Measurements from ENCODE around the gene STX2.

STX2 gene

DNA sequence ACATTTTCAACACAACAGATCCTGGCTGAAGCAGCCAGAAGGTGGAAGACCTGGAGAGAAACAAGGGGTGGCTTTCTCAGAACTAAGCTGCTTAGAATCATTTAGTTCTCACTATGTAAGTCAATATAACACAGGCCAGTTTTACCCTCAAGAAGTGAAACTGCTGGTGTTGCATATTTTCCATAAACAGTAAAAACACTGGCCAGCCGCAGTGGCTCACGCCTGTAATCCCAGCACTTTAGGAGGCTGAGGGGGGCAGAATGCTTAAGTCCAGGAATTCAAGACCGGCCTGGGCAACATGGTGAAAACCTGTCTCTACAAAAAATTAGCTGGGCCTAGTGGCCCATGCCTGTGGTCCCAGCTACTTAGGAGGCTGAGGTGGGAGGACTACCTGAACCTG lies 11.6 kb downstream of the STX2 start:
- Histone ChIP-seq H3K9me3 (ENCODE audit: control insufficient read depth, low read depth, low read length) (no peaks in the 10 kb centered on the region), H3K27me3 (ENCODE audit: control insufficient read depth, insufficient read depth, low read length) (no peaks in the 10 kb centered on the region), H3K4me1 (ENCODE audit: control insufficient read depth, low read depth, low read length) (peaks cover 17% of the 10 kb centered on the region), H3K9ac (ENCODE audit: low read length) (no peak overlapping the region), H3K36me3 (ENCODE audit: control insufficient read depth, low read depth, low read length) (peaks cover 4% of the 10 kb centered on the region), H3K27ac (ENCODE audit: low read length) (no peak overlapping the region), H3K4me3 (ENCODE audit: low read length) (no peak overlapping the region)

DNA sequence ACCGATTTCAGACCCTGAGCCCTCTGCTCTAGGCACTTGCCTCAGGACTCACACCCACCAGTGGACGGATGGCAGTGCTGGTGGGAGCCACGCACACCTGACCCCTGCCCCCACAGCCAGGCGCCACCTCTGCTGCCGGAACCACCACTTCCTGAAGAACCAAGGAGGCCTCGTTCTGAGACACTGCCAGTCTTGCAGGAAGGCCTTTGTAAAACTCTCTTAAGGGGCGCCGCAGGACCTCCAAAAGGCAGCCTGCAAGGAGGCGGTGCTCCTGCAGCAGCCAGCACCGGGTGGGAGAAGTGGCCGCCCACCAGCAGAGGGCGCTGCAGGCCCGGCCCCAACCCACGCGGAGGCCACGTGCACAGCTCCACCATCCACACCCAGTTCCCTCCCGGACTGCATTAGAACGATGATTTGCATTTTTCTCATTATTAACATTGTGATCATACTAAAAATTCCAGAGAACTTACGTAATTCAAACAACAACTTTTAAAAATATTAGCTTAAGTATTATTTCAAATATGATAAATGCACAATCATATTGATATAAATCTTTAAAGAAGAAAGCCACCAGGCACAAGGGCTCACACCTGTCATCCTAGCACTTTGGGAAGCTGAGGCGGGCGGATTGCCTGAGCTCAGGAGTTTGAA lies 12.8 kb downstream of the STX2 start:
- Histone ChIP-seq H3K27ac (ENCODE audit: low read length) (no peak overlapping the region), H3K9me3 (ENCODE audit: control insufficient read depth, low read depth, low read length) (no peaks in the 10 kb centered on the region), H3K9ac (ENCODE audit: low read length) (no peak overlapping the region), H3K4me3 (ENCODE audit: low read length) (no peak overlapping the region), H3K4me1 (ENCODE audit: control insufficient read depth, low read depth, low read length) (peaks cover 17% of the 10 kb centered on the region), H3K27me3 (ENCODE audit: control insufficient read depth, insufficient read depth, low read length) (no peaks in the 10 kb centered on the region), H3K36me3 (ENCODE audit: control insufficient read depth, low read depth, low read length) (peaks cover 8% of the 10 kb centered on the region)

DNA sequence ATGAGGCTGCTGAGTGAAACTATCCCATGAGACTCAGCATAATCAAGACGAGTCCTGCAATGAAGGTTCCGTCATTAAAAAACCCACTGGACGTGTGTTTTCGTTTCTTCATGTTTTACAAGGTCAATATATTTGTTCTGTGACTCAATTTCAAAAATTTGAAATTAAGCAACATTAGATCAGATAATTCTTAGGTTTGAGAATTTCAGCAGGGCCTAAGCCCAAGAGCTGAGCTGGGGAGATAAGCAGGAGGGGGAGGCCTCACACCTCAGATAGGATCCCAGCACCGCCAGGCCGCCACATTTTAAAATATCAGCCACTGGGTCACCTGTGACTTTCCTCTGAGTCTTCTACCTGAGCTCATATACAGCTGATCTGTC lies 13.3 kb downstream of the STX2 start:
- peaks cover 14% of the 10 kb centered on the region for H3K4me1 ChIP-seq (ENCODE audit: control insufficient read depth, low read depth, low read length)
- H3K27me3 ChIP-seq (ENCODE audit: control insufficient read depth, insufficient read depth, low read length) = no peaks in the 10 kb centered on the region
- no peak overlapping the region for H3K9ac ChIP-seq (ENCODE audit: low read length)
- H3K36me3 ChIP-seq (ENCODE audit: control insufficient read depth, low read depth, low read length) = peaks cover 13% of the 10 kb centered on the region
- no peaks in the 10 kb centered on the region for H3K9me3 ChIP-seq (ENCODE audit: control insufficient read depth, low read depth, low read length)
- no peak overlapping the region for H3K27ac ChIP-seq (ENCODE audit: low read length)
- no peak overlapping the region for H3K4me3 ChIP-seq (ENCODE audit: low read length)

DNA sequence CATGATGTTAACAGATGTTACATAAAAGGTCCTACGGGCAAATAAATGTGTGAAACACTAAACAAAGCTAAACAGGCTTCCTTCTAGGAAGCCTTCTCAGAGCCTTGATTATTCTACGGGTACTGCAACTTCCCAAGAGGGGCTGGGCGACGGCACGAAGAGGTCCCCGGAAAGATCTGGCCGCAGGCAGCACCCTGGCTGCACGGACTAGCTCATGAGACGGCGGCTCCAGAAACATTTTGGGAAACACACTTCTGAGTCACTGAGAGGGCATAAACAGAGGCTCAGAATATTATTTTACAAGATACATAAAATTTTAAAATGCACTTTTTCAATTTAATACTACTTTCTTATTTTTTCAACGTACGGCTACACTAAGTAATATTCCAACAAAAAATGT lies 19.4 kb downstream of the STX2 start:
- Histone ChIP-seq H3K27ac (ENCODE audit: low read length) (no peak overlapping the region), H3K4me3 (ENCODE audit: low read length) (no peak overlapping the region), H3K36me3 (ENCODE audit: control insufficient read depth, low read depth, low read length) (peaks cover 14% of the 10 kb centered on the region), H3K4me1 (ENCODE audit: control insufficient read depth, low read depth, low read length) (peaks cover 21% of the 10 kb centered on the region), H3K9ac (ENCODE audit: low read length) (no peak overlapping the region), H3K9me3 (ENCODE audit: control insufficient read depth, low read depth, low read length) (no peaks in the 10 kb centered on the region), H3K27me3 (ENCODE audit: control insufficient read depth, insufficient read depth, low read length) (no peaks in the 10 kb centered on the region)

DNA sequence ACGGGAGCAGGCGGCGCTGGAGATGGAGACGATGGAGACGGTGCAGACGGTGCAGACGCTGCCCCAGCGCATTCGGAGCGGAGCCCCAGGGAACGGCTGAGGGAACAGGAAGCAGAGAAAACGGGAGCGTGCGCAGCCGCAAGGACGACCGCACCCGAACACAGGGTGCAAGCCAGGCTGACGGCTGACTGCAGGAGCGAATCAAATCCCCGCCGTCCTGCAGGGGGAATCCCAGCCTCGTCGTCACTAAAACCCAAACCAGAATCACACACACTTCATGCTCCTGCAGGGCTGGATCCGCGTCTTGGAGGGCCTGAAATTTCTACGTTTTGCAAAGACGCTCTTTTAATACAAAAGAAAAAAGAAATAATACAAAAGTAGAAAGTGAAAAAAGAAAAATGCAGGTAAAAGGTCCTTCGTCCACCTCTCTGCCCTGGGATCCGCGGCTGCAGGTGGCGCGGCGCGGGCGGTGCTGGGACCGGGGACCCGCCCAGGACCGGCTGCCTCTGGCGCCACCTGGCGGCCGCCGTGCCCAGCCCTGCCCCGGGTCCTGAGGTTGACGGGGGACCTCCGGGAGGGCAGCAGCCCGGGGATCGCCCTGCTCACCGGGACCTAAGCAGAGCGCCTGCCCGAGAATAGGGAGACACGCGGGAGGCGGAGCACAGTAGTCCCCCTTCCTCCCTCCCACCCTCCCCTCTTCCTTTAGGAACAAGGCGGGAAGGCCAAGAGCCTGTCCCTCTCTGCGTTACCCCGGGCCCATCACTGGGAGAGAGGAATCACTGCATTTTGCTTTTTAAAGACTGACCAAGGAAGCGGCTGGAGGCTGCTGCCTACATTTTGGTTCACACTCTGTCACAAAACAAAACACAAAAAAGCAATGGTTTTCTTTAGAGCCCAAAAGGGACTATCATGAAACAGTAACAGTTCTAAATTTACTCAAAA lies 20.1 kb downstream of the STX2 start:
- Histone ChIP-seq H3K36me3 (ENCODE audit: control insufficient read depth, low read depth, low read length) (peaks cover 14% of the 10 kb centered on the region), H3K4me1 (ENCODE audit: control insufficient read depth, low read depth, low read length) (peaks cover 21% of the 10 kb centered on the region), H3K9ac (ENCODE audit: low read length) (no peak overlapping the region), H3K27ac (ENCODE audit: low read length) (no peak overlapping the region), H3K9me3 (ENCODE audit: control insufficient read depth, low read depth, low read length) (no peaks in the 10 kb centered on the region), H3K27me3 (ENCODE audit: control insufficient read depth, insufficient read depth, low read length) (no peaks in the 10 kb centered on the region), H3K4me3 (ENCODE audit: low read length) (no peak overlapping the region)

DNA sequence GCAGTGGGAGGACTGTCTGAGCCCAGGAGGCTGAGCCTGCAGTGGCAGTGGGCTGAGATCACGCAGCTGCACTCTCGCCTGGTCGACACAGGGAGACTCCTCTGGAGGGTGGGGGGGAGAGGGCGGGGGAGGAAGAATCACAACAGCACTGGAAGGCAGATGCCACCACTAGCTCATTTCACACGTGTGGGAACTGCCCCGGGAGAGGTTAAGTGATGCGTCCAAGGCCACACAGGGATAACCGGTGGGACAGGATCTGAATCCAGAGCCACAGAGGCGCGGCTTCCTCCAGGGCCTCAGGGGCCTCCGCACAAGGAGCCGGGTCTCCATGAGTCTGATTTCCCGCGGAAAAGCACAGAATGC lies 20.8 kb downstream of the STX2 start:
- Histone ChIP-seq H3K36me3 (ENCODE audit: control insufficient read depth, low read depth, low read length) (peaks cover 12% of the 10 kb centered on the region), H3K27me3 (ENCODE audit: control insufficient read depth, insufficient read depth, low read length) (no peaks in the 10 kb centered on the region), H3K9me3 (ENCODE audit: control insufficient read depth, low read depth, low read length) (no peaks in the 10 kb centered on the region), H3K4me1 (ENCODE audit: control insufficient read depth, low read depth, low read length) (peaks cover 25% of the 10 kb centered on the region), H3K4me3 (ENCODE audit: low read length) (no peak overlapping the region), H3K9ac (ENCODE audit: low read length) (no peak overlapping the region), H3K27ac (ENCODE audit: low read length) (no peak overlapping the region)

DNA sequence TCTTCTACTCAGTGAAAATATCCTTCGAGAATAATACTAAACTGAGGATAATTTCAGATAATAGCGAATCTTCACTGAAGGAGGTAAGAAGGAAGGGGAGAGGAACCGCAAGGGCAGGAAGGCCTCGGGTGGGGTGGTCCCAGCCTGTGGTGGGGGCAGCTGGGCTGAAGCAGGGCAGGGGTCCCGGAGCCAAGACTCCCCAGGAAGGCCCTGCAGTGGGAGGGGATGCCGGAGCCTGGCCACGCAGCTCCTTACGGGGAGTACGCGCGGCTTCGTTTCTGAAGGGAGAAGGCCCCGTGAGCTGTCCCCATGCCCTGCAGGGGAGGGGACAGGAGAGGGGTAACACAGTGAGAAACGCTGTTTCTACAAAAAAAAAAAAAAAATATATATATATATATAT lies 21.2 kb downstream of the STX2 start:
- Histone ChIP-seq H3K9ac (ENCODE audit: low read length) (no peak overlapping the region), H3K27ac (ENCODE audit: low read length) (no peak overlapping the region)

DNA sequence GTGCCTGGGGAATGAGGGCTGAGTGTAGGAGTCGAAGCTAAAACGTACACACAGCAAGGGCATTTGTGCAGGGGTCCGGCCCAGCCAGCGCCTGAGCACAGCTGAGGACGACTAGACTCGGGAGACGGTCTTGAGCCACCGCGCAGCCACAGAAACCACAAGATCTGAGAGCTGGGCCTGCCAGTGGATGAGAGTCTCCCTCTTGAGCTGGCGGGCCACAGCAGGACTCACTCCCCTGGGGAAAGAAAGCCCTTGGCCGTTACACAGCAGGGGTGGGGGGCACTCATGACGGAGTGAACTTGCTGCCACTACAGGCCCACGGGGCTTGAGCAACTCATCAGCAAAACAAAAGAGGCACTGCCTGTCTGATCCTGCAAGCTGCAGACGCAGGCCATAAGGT lies 23.0 kb downstream of the STX2 start:
- Histone ChIP-seq H3K9ac (ENCODE audit: low read length) (no peak overlapping the region), H3K36me3 (ENCODE audit: control insufficient read depth, low read depth, low read length) (peaks cover 9% of the 10 kb centered on the region), H3K27ac (ENCODE audit: low read length) (no peak overlapping the region), H3K4me3 (ENCODE audit: low read length) (no peak overlapping the region), H3K27me3 (ENCODE audit: control insufficient read depth, insufficient read depth, low read length) (no peaks in the 10 kb centered on the region), H3K9me3 (ENCODE audit: control insufficient read depth, low read depth, low read length) (no peaks in the 10 kb centered on the region), H3K4me1 (ENCODE audit: control insufficient read depth, low read depth, low read length) (peaks cover 38% of the 10 kb centered on the region)

More for the DNA sequence above, 21.2 kb downstream of the STX2 start:
- no peaks in the 10 kb centered on the region for H3K27me3 ChIP-seq (ENCODE audit: control insufficient read depth, insufficient read depth, low read length)
- no peak overlapping the region for H3K4me3 ChIP-seq (ENCODE audit: low read length)
- H3K9me3 ChIP-seq (ENCODE audit: control insufficient read depth, low read depth, low read length) = no peaks in the 10 kb centered on the region
- H3K36me3 ChIP-seq (ENCODE audit: control insufficient read depth, low read depth, low read length) = peaks cover 10% of the 10 kb centered on the region
- H3K4me1 ChIP-seq (ENCODE audit: control insufficient read depth, low read depth, low read length) = peaks cover 29% of the 10 kb centered on the region

DNA sequence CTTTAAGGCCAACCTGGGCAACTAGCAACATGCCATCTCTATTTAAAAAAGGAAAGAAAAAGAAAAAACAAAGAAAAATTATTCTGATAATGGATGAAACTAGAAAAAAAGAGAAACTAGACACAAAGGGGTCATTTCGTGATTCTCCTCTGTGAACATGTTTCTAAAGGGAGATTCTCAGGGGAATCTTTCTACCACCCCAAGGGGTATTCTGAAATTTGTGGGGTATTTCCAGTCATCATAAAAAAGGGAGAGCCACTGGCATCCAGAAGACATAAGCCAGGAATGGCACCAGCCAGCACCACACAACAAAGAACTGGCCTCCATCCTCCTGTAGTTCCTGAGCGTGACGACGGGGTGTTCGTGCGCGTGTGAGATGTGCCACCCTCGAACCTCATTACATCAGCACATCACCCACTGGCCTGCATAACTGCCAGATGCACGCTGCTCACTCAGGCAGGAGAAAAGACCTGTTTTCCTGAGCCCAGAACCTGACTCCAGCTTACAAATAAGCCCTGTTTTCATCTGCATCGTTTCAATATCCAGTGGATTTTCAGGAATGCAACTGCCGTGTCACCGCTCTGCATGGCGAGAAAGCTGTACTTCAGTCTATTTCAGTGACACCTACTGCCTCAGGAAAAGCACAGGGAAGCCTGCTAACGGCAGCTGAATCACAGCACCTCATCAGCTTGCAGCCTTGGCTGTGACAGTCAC lies 23.9 kb downstream of the STX2 start:
- no peak overlapping the region for H3K27ac ChIP-seq (ENCODE audit: low read length)
- H3K36me3 ChIP-seq (ENCODE audit: control insufficient read depth, low read depth, low read length) = peaks cover 8% of the 10 kb centered on the region
- no peaks in the 10 kb centered on the region for H3K9me3 ChIP-seq (ENCODE audit: control insufficient read depth, low read depth, low read length)
- H3K9ac ChIP-seq (ENCODE audit: low read length) = no peak overlapping the region
- H3K4me1 ChIP-seq (ENCODE audit: control insufficient read depth, low read depth, low read length) = peaks cover 38% of the 10 kb centered on the region
- no peak overlapping the region for H3K4me3 ChIP-seq (ENCODE audit: low read length)
- no peaks in the 10 kb centered on the region for H3K27me3 ChIP-seq (ENCODE audit: control insufficient read depth, insufficient read depth, low read length)

DNA sequence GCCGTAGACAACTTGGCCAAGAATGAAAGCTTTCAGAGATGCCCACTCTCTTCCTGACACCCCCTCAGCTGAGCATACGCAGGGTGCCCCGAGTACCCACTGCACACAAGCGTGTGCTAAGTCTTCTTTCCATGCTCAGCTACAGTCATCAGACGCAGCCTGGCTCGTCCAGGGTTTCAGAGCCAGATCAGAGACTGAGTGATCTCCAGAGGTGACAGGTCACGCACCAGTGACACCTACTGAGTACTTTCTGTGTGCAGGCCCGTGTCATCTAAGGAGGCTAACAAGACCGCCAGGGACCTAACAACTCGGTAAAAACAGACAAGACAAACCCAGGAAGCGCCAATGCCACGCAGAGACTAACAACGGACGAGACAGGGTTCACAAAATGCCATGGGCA lies 25.1 kb downstream of the STX2 start:
- H3K9me3 ChIP-seq (ENCODE audit: control insufficient read depth, low read depth, low read length) = no peaks in the 10 kb centered on the region
- H3K4me3 ChIP-seq (ENCODE audit: low read length) = no peak overlapping the region
- no peak overlapping the region for H3K27ac ChIP-seq (ENCODE audit: low read length)
- H3K4me1 ChIP-seq (ENCODE audit: control insufficient read depth, low read depth, low read length) = peaks cover 35% of the 10 kb centered on the region
- no peak overlapping the region for H3K9ac ChIP-seq (ENCODE audit: low read length)
- peaks cover 8% of the 10 kb centered on the region for H3K36me3 ChIP-seq (ENCODE audit: control insufficient read depth, low read depth, low read length)
- no peaks in the 10 kb centered on the region for H3K27me3 ChIP-seq (ENCODE audit: control insufficient read depth, insufficient read depth, low read length)

DNA sequence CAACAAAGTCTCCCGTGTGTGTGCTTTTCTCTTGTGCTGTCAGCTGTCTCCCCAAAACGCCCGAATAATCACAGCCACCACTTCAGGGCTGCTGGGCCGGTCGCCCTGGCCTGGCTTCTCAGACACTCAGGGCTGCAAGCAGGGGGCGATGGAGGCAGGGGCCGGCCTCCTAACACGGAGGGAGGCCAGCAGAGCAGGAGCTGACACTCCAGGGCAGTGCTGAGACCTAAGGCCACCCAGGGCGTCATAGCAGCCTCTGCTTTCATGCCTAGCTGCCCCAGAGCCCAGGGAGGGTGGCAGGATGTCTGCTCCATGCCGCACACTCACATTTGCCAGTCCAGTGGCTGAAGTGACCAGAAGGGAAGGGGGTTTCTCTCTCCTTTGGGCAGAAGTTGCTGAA lies 25.6 kb downstream of the STX2 start:
- Histone ChIP-seq H3K9me3 (ENCODE audit: control insufficient read depth, low read depth, low read length) (no peaks in the 10 kb centered on the region), H3K27ac (ENCODE audit: low read length) (no peak overlapping the region), H3K27me3 (ENCODE audit: control insufficient read depth, insufficient read depth, low read length) (no peaks in the 10 kb centered on the region), H3K4me3 (ENCODE audit: low read length) (no peak overlapping the region), H3K9ac (ENCODE audit: low read length) (no peak overlapping the region), H3K36me3 (ENCODE audit: control insufficient read depth, low read depth, low read length) (peaks cover 8% of the 10 kb centered on the region), H3K4me1 (ENCODE audit: control insufficient read depth, low read depth, low read length) (peaks cover 34% of the 10 kb centered on the region)
